Liver (tissue), 3 donors: ENCODE data around the gene PLS1.

Experiments used
- ATF3 ChIP-seq: IDR thresholded peaks from 2 replicates; pipeline ENCODE4 v1.6.1; 2016; ENCODE audit warnings: antibody characterized with exemption
- CTCF ChIP-seq: fragments of 150-350 bp; IDR thresholded peaks from 2 replicates; pipeline ENCODE4 v1.5.1; 2017; ENCODE audit warnings: improper control_type of control experiment, low read depth, low read length; ENCODE audit not compliant: missing input control
- GABPA ChIP-seq, 2 donors: IDR thresholded peaks in 1 of 2; conservative IDR thresholded peaks in 1 of 2; 2 replicates each; pipeline ENCODE4 v1.6.1; 2016; ENCODE audit warnings: antibody characterized with exemption in 2 of 2, mild to moderate bottlenecking in 1 of 2, moderate library complexity in 1 of 2
- JUND ChIP-seq, 2 donors: IDR thresholded peaks; 2 replicates each; pipeline ENCODE4 v1.6.1; 2016; ENCODE audit warnings: antibody characterized with exemption in 2 of 2
- REST ChIP-seq: IDR thresholded peaks from 2 replicates; pipeline ENCODE4 v1.6.1; 2016; ENCODE audit warnings: antibody characterized with exemption, mild to moderate bottlenecking
- RXRA ChIP-seq, 2 donors: IDR thresholded peaks; 2 replicates each; pipeline ENCODE4 v1.6.1; 2017 to 2018; ENCODE audit warnings: antibody characterized with exemption in 2 of 2, mild to moderate bottlenecking in 1 of 2
- SP1 ChIP-seq: IDR thresholded peaks from 2 replicates; pipeline ENCODE4 v1.6.1; 2018; ENCODE audit warnings: antibody characterized with exemption, mild to moderate bottlenecking
- YY1 ChIP-seq: IDR thresholded peaks from 2 replicates; pipeline ENCODE4 v1.6.1; 2016; ENCODE audit warnings: antibody characterized with exemption, mild to moderate bottlenecking
- donor health status: healthy.
- donor health status: healthy.

- TF ChIP-seq REST (no peak), CTCF (no peak), YY1 (no peak), JUND (IDR thresholded peaks at IDR 0.05) (peak in 1 of 2 donors; percentile 25), RXRA (IDR thresholded peaks at IDR 0.05) (peak in 1 of 2 donors; percentile 4), GABPA (IDR thresholded peaks at IDR 0.05 in 1 of 2, conservative IDR thresholded peaks at IDR 0.05 in 1 of 2) (no peak), ATF3 (no peak), SP1 (peak; percentile 94)
Measured at GRCh38 chr3:142664311-142664710, 68.1 kb downstream of the PLS1 start.
